ENCODE measurements around the gene SYT7.

SYT7 gene

GRCh38 chr11:61596542-61596941 lies 15.7 kb upstream of the SYT7 start:
- Histone ChIP-seq H3K9me3 (ENCODE audit: insufficient read depth, low read depth, low read length) (no peaks in the 10 kb centered on the region), H3K79me2 (ENCODE audit: control insufficient read depth, insufficient read depth, low read length, poor library complexity) (peaks cover 9% of the 10 kb centered on the region), H3K18ac (ENCODE audit: low read length) (no peak overlapping the region), H3K4me1 (ENCODE audit: control insufficient read depth in 1 of 2, insufficient read depth in 2 of 2, low read length in 2 of 2) (peaks cover 42 to 44% of the 10 kb centered on the region in 2 experiments), H2BK5ac (ENCODE audit: low read depth, low read length, poor library complexity) (no peak overlapping the region), H3K36me3 (ENCODE audit: control insufficient read depth in 1 of 2, insufficient read depth in 2 of 2, low read length in 2 of 2) (no peaks in the 10 kb centered on the region), H2BK120ac (ENCODE audit: insufficient read depth, low read length, poor library complexity) (peak overlapping the region; percentile 94), H3K79me1 (ENCODE audit: low read length) (peaks cover 36% of the 10 kb centered on the region), H2AK5ac (ENCODE audit: low read length) (peak overlapping the region; percentile 98), H2AFZ (ENCODE audit: insufficient read depth, low read length, poor library complexity) (no peak overlapping the region), H3K9ac (ENCODE audit: low read length) (no peak overlapping the region), H4K12ac (ENCODE audit: low read depth, low read length) (no peak overlapping the region), H3K27me3 (ENCODE audit: insufficient read depth, low read length) (no peaks in the 10 kb centered on the region), H3K27ac (ENCODE audit: low read depth, low read length) (no peak overlapping the region), H4K91ac (ENCODE audit: low read depth, low read length) (peak overlapping the region; percentile 95), H3K23ac (ENCODE audit: low read length) (no peak overlapping the region), H3K4ac (ENCODE audit: low read depth, low read length) (no peak overlapping the region), H2BK12ac (ENCODE audit: low read length) (peak overlapping the region; percentile 98), H4K8ac (ENCODE audit: low read depth, low read length) (peak overlapping the region; percentile 91), H3K4me3 (ENCODE audit: low read depth, low read length) (no peak overlapping the region), H3K14ac (ENCODE audit: low read length) (no peak overlapping the region), H3K4me2 (ENCODE audit: low read length) (no peak overlapping the region)
- no CpG with 5 or more reads among the region's 1 CpG for WGBS (ENCODE audit: extremely low coverage, insufficient coverage, insufficient read length)
- no peak for DNase-seq

GRCh38 chr11:61594907-61595257 lies 14.0 kb upstream of the SYT7 start:
- Histone ChIP-seq H4K91ac (ENCODE audit: low read depth, low read length) (peak overlapping the region; percentile 27), H3K9ac (ENCODE audit: low read length) (no peak overlapping the region)
- no CpG with 5 or more reads among the region's 5 CpGs for WGBS (ENCODE audit: extremely low coverage, insufficient coverage, insufficient read length)

GRCh38 chr11:61593151-61593550 lies 12.3 kb upstream of the SYT7 start:
- Histone ChIP-seq H3K79me1 (ENCODE audit: low read length) (peaks cover 30% of the 10 kb centered on the region), H3K14ac (ENCODE audit: low read length) (no peak overlapping the region), H4K91ac (ENCODE audit: low read depth, low read length) (no peak overlapping the region), H3K4ac (ENCODE audit: low read depth, low read length) (no peak overlapping the region), H2BK5ac (ENCODE audit: low read depth, low read length, poor library complexity) (no peak overlapping the region), H2BK12ac (ENCODE audit: low read length) (no peak overlapping the region), H3K79me2 (ENCODE audit: control insufficient read depth, insufficient read depth, low read length, poor library complexity) (peaks cover 7% of the 10 kb centered on the region), H3K27ac (ENCODE audit: low read depth, low read length) (no peak overlapping the region), H2AK5ac (ENCODE audit: low read length) (no peak overlapping the region), H3K4me3 (ENCODE audit: low read depth, low read length) (no peak overlapping the region), H3K9ac (ENCODE audit: low read length) (no peak overlapping the region), H3K36me3 (ENCODE audit: control insufficient read depth in 1 of 2, insufficient read depth in 2 of 2, low read length in 2 of 2) (no peaks in the 10 kb centered on the region), H3K9me3 (ENCODE audit: insufficient read depth, low read depth, low read length) (no peaks in the 10 kb centered on the region), H3K4me2 (ENCODE audit: low read length) (no peak overlapping the region), H3K4me1 (ENCODE audit: control insufficient read depth in 1 of 2, insufficient read depth in 2 of 2, low read length in 2 of 2) (peaks cover 30 to 33% of the 10 kb centered on the region in 2 experiments), H2BK120ac (ENCODE audit: insufficient read depth, low read length, poor library complexity) (no peak overlapping the region), H3K27me3 (ENCODE audit: insufficient read depth, low read length) (no peaks in the 10 kb centered on the region), H4K12ac (ENCODE audit: low read depth, low read length) (no peak overlapping the region), H4K8ac (ENCODE audit: low read depth, low read length) (no peak overlapping the region), H3K23ac (ENCODE audit: low read length) (no peak overlapping the region), H3K18ac (ENCODE audit: low read length) (no peak overlapping the region), H2AFZ (ENCODE audit: insufficient read depth, low read length, poor library complexity) (no peak overlapping the region)
- DNase-seq, result no peak
- WGBS (ENCODE audit: extremely low coverage, insufficient coverage, insufficient read length), result no CpG with 5 or more reads among the region's 2 CpGs

More at GRCh38 chr11:61594907-61595257, 14.0 kb upstream of the SYT7 start:
- no peaks in the 10 kb centered on the region for H3K9me3 ChIP-seq (ENCODE audit: insufficient read depth, low read depth, low read length)
- peaks cover 37 to 41% of the 10 kb centered on the region in 2 experiments for H3K4me1 ChIP-seq (ENCODE audit: control insufficient read depth in 1 of 2, insufficient read depth in 2 of 2, low read length in 2 of 2)
- peak overlapping the region; percentile 44 for H3K27ac ChIP-seq (ENCODE audit: low read depth, low read length)
- H3K4me3 ChIP-seq (ENCODE audit: low read depth, low read length), result no peak overlapping the region
- no peak overlapping the region for H3K23ac ChIP-seq (ENCODE audit: low read length)
- no peak overlapping the region for H4K12ac ChIP-seq (ENCODE audit: low read depth, low read length)
- H3K18ac ChIP-seq (ENCODE audit: low read length), result peak overlapping the region; percentile 27
- H2AK5ac ChIP-seq (ENCODE audit: low read length), result no peak overlapping the region
- peak overlapping the region; percentile 5 for H2BK5ac ChIP-seq (ENCODE audit: low read depth, low read length, poor library complexity)
- peak overlapping the region; percentile 8 for H3K4ac ChIP-seq (ENCODE audit: low read depth, low read length)
- peaks cover 9% of the 10 kb centered on the region for H3K79me2 ChIP-seq (ENCODE audit: control insufficient read depth, insufficient read depth, low read length, poor library complexity)
- H4K8ac ChIP-seq (ENCODE audit: low read depth, low read length), result peak overlapping the region; percentile 35
- H3K79me1 ChIP-seq (ENCODE audit: low read length), result peaks cover 35% of the 10 kb centered on the region
- peak overlapping the region; percentile 23 for H2BK12ac ChIP-seq (ENCODE audit: low read length)
- H3K14ac ChIP-seq (ENCODE audit: low read length), result peak overlapping the region; percentile 32
- H2BK120ac ChIP-seq (ENCODE audit: insufficient read depth, low read length, poor library complexity), result peak overlapping the region; percentile 18
- DNase-seq, result peak; percentile 75 to 91
- H3K27me3 ChIP-seq (ENCODE audit: insufficient read depth, low read length), result no peaks in the 10 kb centered on the region
- H3K36me3 ChIP-seq (ENCODE audit: control insufficient read depth in 1 of 2, insufficient read depth in 2 of 2, low read length in 2 of 2), result no peaks in the 10 kb centered on the region
- no peak overlapping the region for H2AFZ ChIP-seq (ENCODE audit: insufficient read depth, low read length, poor library complexity)
- peak overlapping the region; percentile 41 for H3K4me2 ChIP-seq (ENCODE audit: low read length)

GRCh38 chr11:61592176-61592575 lies 11.3 kb upstream of the SYT7 start:
- H4K12ac ChIP-seq (ENCODE audit: low read depth, low read length), result no peak overlapping the region
- H3K4me1 ChIP-seq (ENCODE audit: control insufficient read depth in 1 of 2, insufficient read depth in 2 of 2, low read length in 2 of 2), result peaks cover 33 to 36% of the 10 kb centered on the region in 2 experiments
- peak overlapping the region; percentile 0 for H4K91ac ChIP-seq (ENCODE audit: low read depth, low read length)
- H3K4ac ChIP-seq (ENCODE audit: low read depth, low read length), result no peak overlapping the region
- H3K18ac ChIP-seq (ENCODE audit: low read length), result no peak overlapping the region
- no peaks in the 10 kb centered on the region for H3K27me3 ChIP-seq (ENCODE audit: insufficient read depth, low read length)
- no peak overlapping the region for H2AK5ac ChIP-seq (ENCODE audit: low read length)
- H3K9me3 ChIP-seq (ENCODE audit: insufficient read depth, low read depth, low read length), result no peaks in the 10 kb centered on the region
- H3K4me2 ChIP-seq (ENCODE audit: low read length), result no peak overlapping the region
- no peak overlapping the region for H2AFZ ChIP-seq (ENCODE audit: insufficient read depth, low read length, poor library complexity)
- no peak overlapping the region for H3K27ac ChIP-seq (ENCODE audit: low read depth, low read length)
- no CpG with 5 or more reads among the region's 7 CpGs for WGBS (ENCODE audit: extremely low coverage, insufficient coverage, insufficient read length)
- peaks cover 37% of the 10 kb centered on the region for H3K79me1 ChIP-seq (ENCODE audit: low read length)
- no peak overlapping the region for H4K8ac ChIP-seq (ENCODE audit: low read depth, low read length)
- no peak overlapping the region for H3K23ac ChIP-seq (ENCODE audit: low read length)
- H3K4me3 ChIP-seq (ENCODE audit: low read depth, low read length), result no peak overlapping the region
- no peak overlapping the region for H3K9ac ChIP-seq (ENCODE audit: low read length)
- no peaks in the 10 kb centered on the region for H3K36me3 ChIP-seq (ENCODE audit: control insufficient read depth in 1 of 2, insufficient read depth in 2 of 2, low read length in 2 of 2)
- no peak overlapping the region for H2BK5ac ChIP-seq (ENCODE audit: low read depth, low read length, poor library complexity)
- DNase-seq, result no peak
- H3K14ac ChIP-seq (ENCODE audit: low read length), result no peak overlapping the region
- no peak overlapping the region for H2BK12ac ChIP-seq (ENCODE audit: low read length)
- H2BK120ac ChIP-seq (ENCODE audit: insufficient read depth, low read length, poor library complexity), result no peak overlapping the region
- H3K79me2 ChIP-seq (ENCODE audit: control insufficient read depth, insufficient read depth, low read length, poor library complexity), result peaks cover 8% of the 10 kb centered on the region

All from trophoblast cell (in vitro differentiated cells and primary cell).